MG63 (cell line): ENCODE results near the gene NRL. TPM values are rescaled to one million over a fixed set of nuclear protein-coding genes. Genes with fewer than 3 reads are reported as not detected.
A peak's percentile ranks its signal among the peaks of the same experiment; 100 is the strongest.

Experiments
- DNase-seq: peaks from one replicate; pipeline ENCODE4 v3.0.0-alpha.2; 2020
- H3K27me3 ChIP-seq: fragments of 250-450 bp; sonication (Bioruptor Pico); 2 replicates; pipeline ENCODE4 v1.5.1; 2020; ENCODE audit warnings: mild to moderate bottlenecking, moderate library complexity
- H3K36me3 ChIP-seq: fragments of 250-450 bp; sonication (Bioruptor Pico); 2 replicates; pipeline ENCODE4 v1.5.1; 2020; ENCODE audit warnings: mild to moderate bottlenecking, moderate library complexity
- H3K4me3 ChIP-seq: fragments of 250-450 bp; sonication (Bioruptor Pico); 2 replicates; pipeline ENCODE4 v1.5.1; 2020; ENCODE audit warnings: mild to moderate bottlenecking, moderate library complexity
- H3K9me3 ChIP-seq: fragments of 250-450 bp; sonication (Bioruptor Pico); 2 replicates; pipeline ENCODE4 v1.5.1; 2020; ENCODE audit warnings: mild to moderate bottlenecking, moderate library complexity
- total RNA-seq: library from RNA; depleted of rRNA; stranded (reverse); fragments of >200 nt; shearing (Covaris generic); gene quantifications from 2 replicates; pipeline ENCODE4 v1.2.3, GENCODE V29; 2014; ENCODE audit warnings: low replicate concordance; rRNA removed

The NRL gene
- 1.9 and 4.9 TPM in 2 replicates for total RNA-seq

- Histone ChIP-seq H3K27me3 (no peaks in the 10 kb centered on the region), H3K9me3 (no peaks in the 10 kb centered on the region), H3K36me3 (no peaks in the 10 kb centered on the region), H3K4me3 (peak within 1 kb of the TSS; percentile 63)
- peak; percentile 95 for DNase-seq
Measured at GRCh38 chr14:24114532-24115421, at the start of gene NRL, which contains the start of gene DCAF11. Gene NRL, minus strand, starts transcription at chr14:24114949. Its CDS starts 32,101 bp downstream, at chr14:24082848. Gene DCAF11, plus strand, starts transcription at chr14:24114777. Its CDS starts 818 bp downstream, at chr14:24115595.

GRCh38 chr14:24162093-24162492 is 47.3 kb upstream of the NRL start:
- H3K27me3 ChIP-seq, result no peaks in the 10 kb centered on the region
- peak overlapping the region; percentile 57 for H3K4me3 ChIP-seq
- no peaks in the 10 kb centered on the region for H3K9me3 ChIP-seq
- H3K36me3 ChIP-seq, result peaks cover 28% of the 10 kb centered on the region
- no peak for DNase-seq

GRCh38 chr14:24160850-24161804 is 46.4 kb upstream of the NRL start, which contains the start of gene IRF9:
Gene IRF9, plus strand, starts transcription at chr14:24161265. Its CDS starts 880 bp downstream, at chr14:24162145.
- Histone ChIP-seq H3K4me3 (peak within 1 kb of the TSS; percentile 57), H3K9me3 (no peaks in the 10 kb centered on the region), H3K27me3 (no peaks in the 10 kb centered on the region), H3K36me3 (peaks cover 28% of the 10 kb centered on the region)
- DNase-seq, result peak; percentile 86

DNA sequence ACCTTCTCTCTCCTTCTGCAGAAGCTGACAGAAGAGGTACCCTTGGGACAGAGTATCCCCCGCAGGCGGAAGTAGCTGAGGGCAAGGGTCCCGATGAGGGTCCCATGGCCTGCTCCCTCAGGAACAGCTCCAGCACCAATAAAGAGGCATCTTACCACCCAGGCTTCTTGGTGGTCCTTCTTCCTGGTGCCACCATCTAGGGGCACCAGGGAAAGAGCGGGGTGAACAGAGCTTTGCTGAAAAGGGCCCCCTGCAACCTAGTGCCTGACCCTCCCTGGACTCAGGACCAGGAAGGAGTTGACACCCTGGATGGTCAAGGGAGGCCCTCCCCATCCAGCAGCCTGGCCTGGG is 45.7 kb upstream of the NRL start:
- no peaks in the 10 kb centered on the region for H3K9me3 ChIP-seq
- H3K4me3 ChIP-seq, result no peak overlapping the region
- H3K36me3 ChIP-seq, result peaks cover 32% of the 10 kb centered on the region
- no peaks in the 10 kb centered on the region for H3K27me3 ChIP-seq
- no peak for DNase-seq

DNA sequence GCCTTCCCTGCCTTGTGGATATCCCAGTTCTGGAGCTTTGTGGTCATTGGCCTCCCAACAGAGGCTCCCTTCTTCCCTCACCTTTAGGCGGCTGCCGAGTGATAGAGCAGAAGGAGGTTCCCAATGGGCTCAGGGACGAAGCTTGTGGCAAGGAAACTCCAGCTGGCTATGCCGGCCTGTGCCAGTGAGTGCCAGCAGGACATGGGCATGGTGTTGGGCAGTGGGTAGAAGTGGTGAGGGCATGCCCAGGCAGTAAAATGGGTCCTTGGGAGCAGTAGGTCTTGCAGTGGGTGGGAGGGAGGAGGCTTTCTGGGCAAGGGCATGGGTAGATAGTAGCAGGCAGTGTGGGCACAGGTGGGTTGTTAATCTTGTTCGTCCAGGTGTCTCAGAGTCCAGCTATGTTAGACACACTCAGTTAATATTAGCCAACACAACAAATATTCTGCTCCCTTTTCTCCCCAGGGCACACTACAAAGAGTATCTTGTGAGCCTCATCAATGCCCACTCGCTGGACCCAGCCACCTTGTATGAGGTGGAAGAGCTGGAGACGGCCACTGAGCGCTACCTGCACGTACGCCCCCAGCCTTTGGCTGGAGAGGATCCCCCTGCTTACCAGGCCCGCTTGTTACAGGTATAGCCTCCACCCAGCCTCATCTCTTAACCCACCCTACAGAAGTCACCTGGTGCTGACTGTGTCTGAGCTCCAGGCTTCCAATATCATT is 45.2 kb upstream of the NRL start:
- H3K27me3 ChIP-seq, result no peaks in the 10 kb centered on the region
- peaks cover 37% of the 10 kb centered on the region for H3K36me3 ChIP-seq
- H3K4me3 ChIP-seq, result no peak overlapping the region
- H3K9me3 ChIP-seq, result no peaks in the 10 kb centered on the region
- DNase-seq, result no peak

GRCh38 chr14:24157331-24157730 is 42.6 kb upstream of the NRL start:
- Histone ChIP-seq H3K4me3 (no peak overlapping the region), H3K36me3 (peaks cover 28% of the 10 kb centered on the region), H3K27me3 (no peaks in the 10 kb centered on the region), H3K9me3 (no peaks in the 10 kb centered on the region)
- DNase-seq, result no peak

DNA sequence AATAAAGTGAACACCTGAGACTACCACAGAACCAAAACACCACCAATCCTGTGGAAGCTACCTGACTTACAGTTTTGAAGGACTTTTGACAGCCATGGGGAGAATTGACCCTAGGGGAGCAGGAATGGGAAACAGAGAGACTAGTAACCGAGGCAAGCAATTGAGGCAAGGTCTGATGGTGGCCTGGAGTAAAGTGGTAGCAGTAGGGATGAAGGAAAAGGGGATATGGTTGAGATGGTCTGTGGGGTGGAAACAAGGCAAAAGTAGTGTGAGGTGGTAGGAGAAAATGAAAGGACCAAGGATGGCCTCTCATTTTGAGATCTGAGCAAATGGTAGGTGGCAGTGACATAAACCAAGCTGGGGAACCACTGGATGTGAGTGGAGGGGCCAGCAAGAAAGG is 42.1 kb upstream of the NRL start:
- peaks cover 23% of the 10 kb centered on the region for H3K36me3 ChIP-seq
- no peak for DNase-seq

DNA sequence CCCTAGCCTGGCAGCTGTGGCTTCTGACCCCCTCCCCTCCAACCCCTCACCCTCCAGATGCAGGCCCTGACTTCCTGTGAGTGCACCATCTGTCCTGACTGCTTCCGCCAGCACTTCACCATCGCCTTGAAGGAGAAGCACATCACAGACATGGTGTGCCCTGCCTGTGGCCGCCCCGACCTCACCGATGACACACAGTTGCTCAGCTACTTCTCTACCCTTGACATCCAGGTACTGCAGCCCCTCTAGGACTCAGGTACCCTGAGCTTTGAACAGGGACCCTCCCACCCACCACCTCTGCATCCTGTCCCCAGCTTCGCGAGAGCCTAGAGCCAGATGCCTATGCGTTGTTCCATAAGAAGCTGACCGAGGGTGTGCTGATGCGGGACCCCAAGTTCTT is 40.4 kb upstream of the NRL start:
- Histone ChIP-seq H3K4me3 (no peak overlapping the region), H3K36me3 (peaks cover 20% of the 10 kb centered on the region), H3K9me3 (no peaks in the 10 kb centered on the region), H3K27me3 (no peaks in the 10 kb centered on the region)
- no peak for DNase-seq

More for the DNA sequence above, 42.1 kb upstream of the NRL start:
- Histone ChIP-seq H3K9me3 (no peaks in the 10 kb centered on the region), H3K27me3 (no peaks in the 10 kb centered on the region), H3K4me3 (no peak overlapping the region)

GRCh38 chr14:24151404-24152080 is 36.8 kb upstream of the NRL start:
- no peaks in the 10 kb centered on the region for H3K27me3 ChIP-seq
- H3K36me3 ChIP-seq, result peaks cover 31% of the 10 kb centered on the region
- DNase-seq, result no peak
- H3K9me3 ChIP-seq, result no peaks in the 10 kb centered on the region
- no peak overlapping the region for H3K4me3 ChIP-seq

- DNase-seq, result no peak
- H3K9me3 ChIP-seq, result no peaks in the 10 kb centered on the region
- no peaks in the 10 kb centered on the region for H3K27me3 ChIP-seq
- H3K36me3 ChIP-seq, result peaks cover 31% of the 10 kb centered on the region
- H3K4me3 ChIP-seq, result no peak overlapping the region
Measured at GRCh38 chr14:24150993-24151392, 36.2 kb upstream of the NRL start.

GRCh38 chr14:24150567-24150966 is 35.8 kb upstream of the NRL start:
- no peak for DNase-seq
- Histone ChIP-seq H3K9me3 (no peaks in the 10 kb centered on the region), H3K4me3 (no peak overlapping the region), H3K36me3 (peaks cover 29% of the 10 kb centered on the region), H3K27me3 (no peaks in the 10 kb centered on the region)

- Histone ChIP-seq H3K27me3 (no peaks in the 10 kb centered on the region), H3K4me3 (no peak overlapping the region), H3K36me3 (peaks cover 25% of the 10 kb centered on the region), H3K9me3 (no peaks in the 10 kb centered on the region)
- no peak for DNase-seq
Measured at GRCh38 chr14:24150061-24150460, 35.3 kb upstream of the NRL start.

GRCh38 chr14:24149302-24149969 is 34.7 kb upstream of the NRL start:
- H3K27me3 ChIP-seq, result no peaks in the 10 kb centered on the region
- no peak for DNase-seq
- no peak overlapping the region for H3K4me3 ChIP-seq
- no peaks in the 10 kb centered on the region for H3K9me3 ChIP-seq
- H3K36me3 ChIP-seq, result peaks cover 27% of the 10 kb centered on the region

- H3K27me3 ChIP-seq, result no peaks in the 10 kb centered on the region
- DNase-seq, result no peak
- no peaks in the 10 kb centered on the region for H3K9me3 ChIP-seq
- H3K36me3 ChIP-seq, result peaks cover 32% of the 10 kb centered on the region
- H3K4me3 ChIP-seq, result peak overlapping the region; percentile 94
Measured at GRCh38 chr14:24147761-24148428, 33.1 kb upstream of the NRL start.
